Measurements from ENCODE around the gene CDC42EP4.

CDC42EP4 gene

DNA sequence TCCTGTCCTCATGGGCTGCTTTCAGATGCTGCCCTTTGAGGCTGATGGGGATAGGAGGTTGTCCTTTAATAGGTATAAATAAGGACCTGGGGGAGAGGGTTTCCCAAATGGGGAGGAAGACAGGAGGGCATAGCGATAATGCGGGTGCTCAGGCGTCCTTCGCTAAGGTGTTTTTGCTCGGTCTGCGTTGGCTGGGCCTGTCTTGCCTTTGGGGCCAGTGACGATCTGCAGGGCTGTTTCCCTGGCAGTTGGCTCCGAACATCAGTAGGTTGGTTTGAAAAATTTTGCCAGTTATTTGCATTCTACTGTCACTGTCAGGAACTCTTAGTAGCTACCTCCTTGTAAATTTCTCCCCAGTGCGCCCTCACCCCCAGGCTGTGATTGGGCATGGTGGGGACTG, 37.8 kb upstream of the CDC42EP4 start:
- no peak overlapping the region for H3K4me3 ChIP-seq (ENCODE audit: control insufficient read depth, low read depth, low read length)
- DNase-seq (ENCODE audit: low read depth): no peak
- no peak for TF ChIP-seq CTCF (IDR thresholded peaks at IDR 0.05; ENCODE audit: control insufficient read depth, insufficient read depth, low read depth, low read length, missing control alignments)

DNA sequence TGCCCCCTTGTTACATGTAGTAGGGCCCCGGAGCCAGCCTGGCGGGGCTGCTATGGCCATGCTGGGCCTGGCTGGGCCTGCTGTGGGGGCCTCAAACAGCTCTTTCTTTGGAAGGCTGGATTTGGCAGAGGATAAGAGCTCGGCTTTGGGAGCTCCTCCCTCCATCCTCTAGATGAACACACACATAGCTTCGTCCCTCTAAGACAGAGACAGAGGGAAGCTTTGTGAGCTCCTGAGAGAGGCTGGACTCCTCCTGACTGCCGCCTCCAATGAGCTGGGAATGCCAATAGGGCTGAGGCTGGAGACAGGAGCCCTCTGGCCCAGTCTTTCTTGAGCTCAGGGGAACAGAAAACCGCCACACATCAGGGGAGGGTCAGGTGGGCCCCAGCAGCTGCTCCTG, 37.3 kb upstream of the CDC42EP4 start:
- no peak for TF ChIP-seq CTCF (IDR thresholded peaks at IDR 0.05; ENCODE audit: control insufficient read depth, insufficient read depth, low read depth, low read length, missing control alignments)
- DNase-seq (ENCODE audit: low read depth): no peak

DNA sequence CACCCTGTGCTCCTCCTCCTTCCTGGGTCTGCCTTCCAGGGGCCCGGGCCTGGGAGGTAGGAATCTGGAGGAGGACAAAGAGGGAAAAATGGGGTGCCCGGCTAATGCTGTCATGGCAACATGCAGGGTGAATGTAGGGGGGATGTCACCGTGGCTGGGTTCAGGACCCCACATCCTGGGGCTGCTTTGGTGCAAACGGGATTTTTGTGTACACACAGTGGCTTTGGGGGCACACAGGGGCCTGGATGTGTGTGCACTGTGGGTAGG, 37.0 kb upstream of the CDC42EP4 start:
- TF ChIP-seq CTCF (IDR thresholded peaks at IDR 0.05; ENCODE audit: control insufficient read depth, insufficient read depth, low read depth, low read length, missing control alignments): no peak

More for the DNA sequence above, 37.3 kb upstream of the CDC42EP4 start:
- no peak overlapping the region for H3K4me3 ChIP-seq (ENCODE audit: control insufficient read depth, low read depth, low read length)

DNA sequence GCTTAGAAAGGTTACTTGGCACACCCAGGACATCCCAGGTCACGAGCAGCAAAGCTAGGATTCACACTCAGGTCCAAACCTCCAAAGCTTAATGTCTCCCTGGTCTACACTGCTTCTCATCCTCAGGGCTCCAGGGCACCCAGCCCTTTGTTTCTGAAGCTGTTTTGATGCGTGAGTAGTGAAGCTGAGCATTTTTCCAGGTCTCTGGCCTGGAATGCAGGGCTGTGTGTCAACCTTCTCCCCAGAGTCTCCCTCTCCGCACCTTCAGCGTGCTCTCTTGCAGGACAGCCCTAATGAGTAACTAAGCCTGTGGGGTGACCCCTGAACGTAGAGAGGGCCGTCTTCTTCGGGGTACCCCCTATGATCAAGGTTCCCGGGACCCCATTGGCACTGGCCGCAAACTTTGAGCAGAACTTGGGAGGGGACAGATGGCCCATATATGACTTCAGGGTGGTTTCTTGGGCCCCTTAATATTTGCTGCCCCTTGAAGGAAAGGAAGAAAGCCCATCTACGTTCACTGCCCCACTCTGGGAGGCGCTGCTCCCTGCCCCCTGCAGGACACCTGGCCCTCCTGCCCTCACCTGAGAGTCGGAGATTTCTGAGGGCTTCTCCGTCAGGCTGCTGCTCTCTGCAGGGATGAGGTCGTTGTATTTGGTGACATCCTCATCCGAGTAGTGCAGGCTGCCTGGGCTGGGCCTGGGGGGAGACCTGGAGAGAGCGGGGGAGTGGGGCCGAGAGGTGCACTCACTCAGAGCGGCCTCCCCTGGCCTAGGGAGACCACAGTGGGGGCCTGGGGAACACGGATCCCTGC, 36.4 kb upstream of the CDC42EP4 start:
- H3K4me3 ChIP-seq (ENCODE audit: control insufficient read depth, low read depth, low read length): no peak overlapping the region
- no peak for TF ChIP-seq CTCF (IDR thresholded peaks at IDR 0.05; ENCODE audit: control insufficient read depth, insufficient read depth, low read depth, low read length, missing control alignments)
- no peak for DNase-seq (ENCODE audit: low read depth)

More for the DNA sequence above, 37.0 kb upstream of the CDC42EP4 start:
- H3K4me3 ChIP-seq (ENCODE audit: control insufficient read depth, low read depth, low read length): no peak overlapping the region
- DNase-seq (ENCODE audit: low read depth): no peak

DNA sequence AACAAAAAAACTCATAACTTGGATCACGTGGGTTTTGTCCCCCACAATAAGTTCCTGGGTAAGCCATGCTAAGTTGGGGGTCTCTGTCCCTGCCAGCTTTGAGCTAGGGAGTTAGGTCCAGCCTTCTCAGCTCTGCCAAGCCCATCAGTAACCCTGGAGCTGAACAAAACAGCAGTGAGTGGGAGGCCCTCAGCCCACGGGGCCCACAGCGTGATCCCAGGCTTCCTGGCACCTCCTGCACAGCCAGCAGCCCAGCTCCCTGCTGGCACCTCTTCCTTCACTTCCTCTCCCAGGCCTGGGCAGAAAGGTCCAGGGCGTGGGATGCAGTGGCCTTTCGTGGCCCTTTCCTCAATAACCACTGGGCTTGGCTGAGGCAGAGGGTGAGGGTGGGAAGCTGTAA, 35.5 kb upstream of the CDC42EP4 start:
- TF ChIP-seq CTCF (IDR thresholded peaks at IDR 0.05; ENCODE audit: control insufficient read depth, insufficient read depth, low read depth, low read length, missing control alignments): no peak
- no peak overlapping the region for H3K4me3 ChIP-seq (ENCODE audit: control insufficient read depth, low read depth, low read length)
- DNase-seq (ENCODE audit: low read depth): no peak

DNA sequence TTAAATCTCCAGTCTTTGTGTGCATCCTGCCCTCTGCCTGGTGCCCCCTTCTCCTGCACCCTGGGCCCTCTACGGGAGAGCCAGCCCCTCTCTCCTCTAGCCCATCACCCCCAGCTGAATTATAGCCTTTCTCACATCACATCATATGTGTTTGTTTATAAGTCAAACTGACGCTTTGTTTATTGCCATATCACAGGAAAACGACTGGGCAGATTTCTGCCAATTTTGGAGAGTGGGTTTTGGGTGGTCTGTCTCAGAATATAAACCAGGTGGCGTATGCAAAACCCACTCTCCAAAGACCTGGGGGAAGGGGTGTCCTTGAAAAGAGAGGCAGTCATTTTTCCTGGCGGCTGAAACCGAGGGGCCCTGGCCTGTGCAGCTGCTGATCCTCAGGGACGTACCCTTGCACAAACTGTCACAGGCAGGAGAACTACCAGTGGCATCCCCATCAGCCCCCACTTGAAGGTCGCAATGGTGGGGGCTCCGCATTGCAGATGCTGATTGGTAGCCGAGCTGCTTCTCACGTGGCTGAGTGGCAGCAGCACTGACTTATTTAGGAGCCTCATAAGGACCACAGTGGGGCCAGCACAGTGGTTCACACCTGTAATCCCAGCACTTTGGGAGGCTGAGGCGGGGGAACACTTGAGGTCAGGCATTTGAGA, 34.8 kb upstream of the CDC42EP4 start:
- no peak for DNase-seq (ENCODE audit: low read depth)
- no peak overlapping the region for H3K4me3 ChIP-seq (ENCODE audit: control insufficient read depth, low read depth, low read length)
- no peak for TF ChIP-seq CTCF (IDR thresholded peaks at IDR 0.05; ENCODE audit: control insufficient read depth, insufficient read depth, low read depth, low read length, missing control alignments)
